SK-N-SH treated with all-trans-retinoic acid at 6 μM for 48 hours (cell line): ENCODE results near the gene MS4A2.

ENCODE experiments used
- ARNTL ChIP-seq: fragments of 450-650 bp; formaldehyde crosslinking; IDR thresholded peaks from 2 replicates; pipeline ENCODE4 v1.5.0; 2020; ENCODE audit warnings: low read depth, mild to moderate bottlenecking, moderate library complexity, borderline replicate concordance
- CREB5 ChIP-seq: fragments of 250-450 bp; sonication (Bioruptor Pico); IDR thresholded peaks from 2 replicates; pipeline ENCODE4 v1.5.1; 2020; ENCODE audit warnings: low read depth, mild to moderate bottlenecking, moderate library complexity
- ESRRG ChIP-seq: fragments of 250-450 bp; sonication (Bioruptor Pico); IDR thresholded peaks from 2 replicates; pipeline ENCODE4 v1.6.1; 2021; ENCODE audit warnings: mild to moderate bottlenecking
- GLIS3 ChIP-seq: fragments of 250-450 bp; sonication (Bioruptor Pico); IDR thresholded peaks from 2 replicates; pipeline ENCODE4 v1.5.0; 2020; ENCODE audit warnings: mild to moderate bottlenecking, moderate library complexity
- ISL1 ChIP-seq: fragments of 250-450 bp; sonication (Bioruptor Pico); IDR thresholded peaks from 2 replicates; pipeline ENCODE4 v2.1.2; 2022; ENCODE audit warnings: mild to moderate bottlenecking, moderate library complexity
- PATZ1 ChIP-seq: fragments of 250-450 bp; sonication (Bioruptor Pico); IDR thresholded peaks from 2 replicates; pipeline ENCODE4 v1.8.0; 2020; ENCODE audit warnings: mild to moderate bottlenecking, moderate library complexity, borderline replicate concordance
- RARB ChIP-seq: fragments of 250-450 bp; sonication (Bioruptor Pico); IDR thresholded peaks from 2 replicates; pipeline ENCODE4 v1.8.0; 2021; ENCODE audit warnings: mild to moderate bottlenecking, moderate library complexity
- TOX ChIP-seq: fragments of 250-450 bp; sonication (Bioruptor Pico); IDR thresholded peaks from 2 replicates; pipeline ENCODE4 v1.8.0; 2021; ENCODE audit warnings: mild to moderate bottlenecking, moderate library complexity, borderline replicate concordance
- ZC3H10 ChIP-seq: fragments of 250-450 bp; sonication (Bioruptor Pico); IDR thresholded peaks from 2 replicates; pipeline ENCODE4 v1.5.1; 2021; ENCODE audit warnings: mild to moderate bottlenecking, moderate library complexity
- ZFP3 ChIP-seq: fragments of 250-450 bp; sonication (Bioruptor Pico); IDR thresholded peaks from 2 replicates; pipeline ENCODE4 v1.5.0; 2020; ENCODE audit warnings: mild to moderate bottlenecking, moderate library complexity
- ZFP30 ChIP-seq: fragments of 450-650 bp; formaldehyde crosslinking; IDR thresholded peaks from 2 replicates; pipeline ENCODE4 v1.5.0; 2022; ENCODE audit warnings: mild to moderate bottlenecking, moderate library complexity
- ZNF8 ChIP-seq: fragments of 450-650 bp; formaldehyde crosslinking; IDR thresholded peaks from 2 replicates; pipeline ENCODE4 v1.5.0; 2020; ENCODE audit warnings: mild to moderate bottlenecking, moderate library complexity

- TF ChIP-seq ARNTL (CRISPR knock-in tag) = no peak
- no peak for TF ChIP-seq RARB
- TF ChIP-seq PATZ1 (CRISPR knock-in tag) = no peak
- TF ChIP-seq ESRRG = no peak
- no peak for TF ChIP-seq CREB5 (CRISPR knock-in tag)
- no peak for TF ChIP-seq ZFP3
- TF ChIP-seq ZC3H10 (CRISPR knock-in tag) = no peak
- no peak for TF ChIP-seq TOX
- no peak for TF ChIP-seq ZNF8
- TF ChIP-seq GLIS3 (CRISPR knock-in tag) = no peak
- TF ChIP-seq ZFP30 (CRISPR knock-in tag) = no peak
- TF ChIP-seq ISL1 (CRISPR knock-in tag) = no peak
Observed at GRCh38 chr11:60119710-60120109, 31.2 kb downstream of the MS4A2 start.
